ENCODE measurements around the gene ARHGEF6. TPM values are rescaled to one million over a fixed set of nuclear protein-coding genes. Genes with fewer than 3 reads are reported as not detected.
A peak's percentile ranks its signal among the peaks of the same experiment; 100 is the strongest.
"Not testable (repeated sequence)": the region's sequence is repeated elsewhere in the genome, so short reads cannot be mapped to it uniquely, and the experiment has no call there.

The ARHGEF6 gene
- total and polyA plus RNA-seq, 4 donors: 4.9 to 22.4 (median 15.5) TPM

- Histone ChIP-seq H3K9me3 (ENCODE audit: control insufficient read depth in 4 of 4, insufficient read depth in 3 of 4, low read length in 3 of 4) (no peaks in the 10 kb centered on the region), H3K9ac (ENCODE audit: insufficient read depth in 1 of 2, low read length in 2 of 2) (no peak overlapping the region), H3K4me1 (ENCODE audit: control insufficient read depth in 5 of 5, insufficient read depth in 5 of 5, low read length in 5 of 5) (peaks cover 0 to 6% (median 3%) of the 10 kb centered on the region in 5 donors), H3K36me3 (ENCODE audit: control insufficient read depth in 4 of 4, insufficient read depth in 4 of 4, low read length in 4 of 4) (peaks cover 0 to 1% (median 0%) of the 10 kb centered on the region in 4 donors), H3K27ac (ENCODE audit: low read depth in 1 of 2, low read length in 1 of 2) (peak overlapping the region in 1 of 2 donors; percentile 66), H3K4me3 (no peak overlapping the region), H3K27me3 (ENCODE audit: control insufficient read depth in 3 of 3, insufficient read depth in 3 of 3, low read length in 2 of 3) (no peaks in the 10 kb centered on the region)
- DNase-seq: no peak
- ATAC-seq (ENCODE audit: insufficient read depth, low FRiP score): no peak
- WGBS, 2 donors: 80 to 97% methylated on average over 5 of the region's 5 CpGs
- no peak for TF ChIP-seq CTCF (IDR thresholded peaks at IDR 0.05; ENCODE audit: control extremely low read depth, extremely low read depth)
Observed at GRCh38 chrX:136822337-136823095, 41.8 kb upstream of the ARHGEF6 start.

- 86 to 98% methylated on average over 7 to 9 of the region's 9 CpGs for WGBS, 2 donors
Observed at GRCh38 chrX:136819756-136820155, 39.0 kb upstream of the ARHGEF6 start.

GRCh38 chrX:136819031-136819703 lies 38.4 kb upstream of the ARHGEF6 start:
- H3K9ac ChIP-seq (ENCODE audit: insufficient read depth in 1 of 2, low read length in 2 of 2): no peak overlapping the region
- H3K9me3 ChIP-seq (ENCODE audit: control insufficient read depth in 4 of 4, insufficient read depth in 3 of 4, low read length in 3 of 4): no peaks in the 10 kb centered on the region
- no peak overlapping the region for H3K27ac ChIP-seq (ENCODE audit: low read depth in 1 of 2, low read length in 1 of 2)
- no peak for TF ChIP-seq CTCF (IDR thresholded peaks at IDR 0.05; ENCODE audit: control extremely low read depth, extremely low read depth)
- DNase-seq: peak in 2 of 3 donors; percentile 13 to 36
- H3K36me3 ChIP-seq (ENCODE audit: control insufficient read depth in 4 of 4, insufficient read depth in 4 of 4, low read length in 4 of 4): no peaks in the 10 kb centered on the region
- ATAC-seq (ENCODE audit: insufficient read depth, low FRiP score): no peak
- H3K27me3 ChIP-seq (ENCODE audit: control insufficient read depth in 3 of 3, insufficient read depth in 3 of 3, low read length in 2 of 3): no peaks in the 10 kb centered on the region
- H3K4me1 ChIP-seq (ENCODE audit: control insufficient read depth in 5 of 5, insufficient read depth in 5 of 5, low read length in 5 of 5): peaks cover 0 to 6% (median 0%) of the 10 kb centered on the region in 5 donors
- 73 to 77% methylated on average over 4 to 5 of the region's 5 CpGs for WGBS, 2 donors
- H3K4me3 ChIP-seq: no peak overlapping the region

More at GRCh38 chrX:136819756-136820155, 39.0 kb upstream of the ARHGEF6 start:
- H3K4me1 ChIP-seq (ENCODE audit: control insufficient read depth in 5 of 5, insufficient read depth in 5 of 5, low read length in 5 of 5); H3K9me3 ChIP-seq (ENCODE audit: control insufficient read depth in 4 of 4, insufficient read depth in 3 of 4, low read length in 3 of 4); ATAC-seq (ENCODE audit: insufficient read depth, low FRiP score); H3K9ac ChIP-seq (ENCODE audit: insufficient read depth in 1 of 2, low read length in 2 of 2); H3K27me3 ChIP-seq (ENCODE audit: control insufficient read depth in 3 of 3, insufficient read depth in 3 of 3, low read length in 2 of 3); DNase-seq; H3K4me3 ChIP-seq; H3K36me3 ChIP-seq (ENCODE audit: control insufficient read depth in 4 of 4, insufficient read depth in 4 of 4, low read length in 4 of 4); H3K27ac ChIP-seq (ENCODE audit: low read depth in 1 of 2, low read length in 1 of 2): not testable (repeated sequence)

- ATAC-seq (ENCODE audit: insufficient read depth, low FRiP score) (no peak), DNase-seq (no peak)
- H3K4me3 ChIP-seq: no peak overlapping the region
- TF ChIP-seq CTCF (IDR thresholded peaks at IDR 0.05; ENCODE audit: control extremely low read depth, extremely low read depth): no peak
- no peak overlapping the region for H3K27ac ChIP-seq (ENCODE audit: low read depth in 1 of 2, low read length in 1 of 2)
- no peaks in the 10 kb centered on the region for H3K9me3 ChIP-seq (ENCODE audit: control insufficient read depth in 4 of 4, insufficient read depth in 3 of 4, low read length in 3 of 4)
- WGBS, 2 donors: 66 to 87% methylated on average over 3 of the region's 3 CpGs
- no peaks in the 10 kb centered on the region for H3K27me3 ChIP-seq (ENCODE audit: control insufficient read depth in 3 of 3, insufficient read depth in 3 of 3, low read length in 2 of 3)
- no peaks in the 10 kb centered on the region for H3K36me3 ChIP-seq (ENCODE audit: control insufficient read depth in 4 of 4, insufficient read depth in 4 of 4, low read length in 4 of 4)
- H3K4me1 ChIP-seq (ENCODE audit: control insufficient read depth in 5 of 5, insufficient read depth in 5 of 5, low read length in 5 of 5): peaks cover 0 to 4% (median 3%) of the 10 kb centered on the region in 5 donors
- no peak overlapping the region for H3K9ac ChIP-seq (ENCODE audit: insufficient read depth in 1 of 2, low read length in 2 of 2)
Observed at GRCh38 chrX:136816975-136817374, 36.2 kb upstream of the ARHGEF6 start.

Measured in lung (tissue), 12 donors.